HL-60/S4 treated with phorbol 12-myristate 13-acetate at 8.2 ng/mL for 4 days and 3 days (cell line): Measurements from ENCODE around the gene KLHL10.
"Not testable (repeated sequence)": the region's sequence is repeated elsewhere in the genome, so short reads cannot be mapped to it uniquely, and the experiment has no call there.

Experiments
- in situ Hi-C: fragments of 300-500 bp; cut with MboI; formaldehyde crosslinking; loops from 2 replicates; pipeline ENCODE4 v1.15.0; 2022; ENCODE audit warnings: low sequenced_read_pairs

The KLHL10 gene

GRCh38 chr17:41813152-41813680, 24.4 kb upstream of the KLHL10 start:
- in situ Hi-C loops, result no loop called here

GRCh38 chr17:41813699-41814124, 23.9 kb upstream of the KLHL10 start:
- in situ Hi-C loops, result no loop called here

GRCh38 chr17:41814195-41814594, 23.4 kb upstream of the KLHL10 start:
- in situ Hi-C loops, result no loop called here

GRCh38 chr17:41816637-41817320, 20.8 kb upstream of the KLHL10 start:
- in situ Hi-C loops, result no loop called here

GRCh38 chr17:41818024-41818423, 19.6 kb upstream of the KLHL10 start:
- in situ Hi-C loops, result no loop called here

- in situ Hi-C loops, result no loop called here
Observed at GRCh38 chr17:41821776-41822175, 15.8 kb upstream of the KLHL10 start.

GRCh38 chr17:41822216-41823140, 15.1 kb upstream of the KLHL10 start:
- in situ Hi-C loops, result no loop called here

- in situ Hi-C loops, result no loop called here
Observed at GRCh38 chr17:41823141-41823524, 14.5 kb upstream of the KLHL10 start.

- in situ Hi-C loops, result no loop called here
Observed at GRCh38 chr17:41823580-41823979, 14.0 kb upstream of the KLHL10 start.

GRCh38 chr17:41824086-41824485, 13.5 kb upstream of the KLHL10 start:
- in situ Hi-C loops, result no loop called here

GRCh38 chr17:41825175-41825845, 12.3 kb upstream of the KLHL10 start:
- in situ Hi-C loops, result no loop called here

GRCh38 chr17:41829961-41830360, 7.7 kb upstream of the KLHL10 start:
- in situ Hi-C loops, result not testable (repeated sequence)

GRCh38 chr17:41835214-41835799, 2.3 kb upstream of the KLHL10 start:
- in situ Hi-C loops, result no loop called here

- in situ Hi-C loops, result no loop called here
Observed at GRCh38 chr17:41835800-41836549, 1.6 kb upstream of the KLHL10 start, which contains the start of gene NT5C3B. Gene NT5C3B (minus strand): TSS chr17:41836232. CDS start chr17:41836193, 39 bp downstream.

- in situ Hi-C loops, result no loop called here
Observed at GRCh38 chr17:41836550-41837196, 952 bp upstream of the KLHL10 start.

GRCh38 chr17:41839448-41839847, 1.8 kb downstream of the KLHL10 start:
- in situ Hi-C loops, result not testable (repeated sequence)

- in situ Hi-C loops, result not testable (repeated sequence)
Observed at GRCh38 chr17:41840781-41841180, 3.2 kb downstream of the KLHL10 start.

- in situ Hi-C loops, result no loop called here
Observed at GRCh38 chr17:41844971-41845370, 7.3 kb downstream of the KLHL10 start.

- in situ Hi-C loops, result no loop called here
Observed at GRCh38 chr17:41848788-41849187, 11.2 kb downstream of the KLHL10 start.
